WERI-Rb-1 (cell line): ENCODE data around the gene PNPLA1.

Experiments
- DNase-seq: peaks from one replicate; pipeline ENCODE4 v3.0.0-alpha.2; 2020
- H3K27ac ChIP-seq: fragments of 250-450 bp; sonication (Bioruptor Pico); 2 replicates; pipeline ENCODE4 v1.5.1; 2020; ENCODE audit warnings: mild to moderate bottlenecking, moderate library complexity
- H3K27me3 ChIP-seq: fragments of 250-450 bp; sonication (Bioruptor Pico); 2 replicates; pipeline ENCODE4 v1.5.1; 2021; ENCODE audit warnings: mild to moderate bottlenecking, low read depth, moderate library complexity; ENCODE audit not compliant: insufficient read depth, severe bottlenecking
- H3K36me3 ChIP-seq: fragments of 250-450 bp; sonication (Bioruptor Pico); 2 replicates; pipeline ENCODE4 v1.5.1; 2020; ENCODE audit warnings: mild to moderate bottlenecking, moderate library complexity
- H3K4me3 ChIP-seq: 2 replicates; pipeline ENCODE4 v1.5.1; 2011; ENCODE audit warnings: low read depth, mild to moderate bottlenecking, control low read depth, low read length
- H3K9me3 ChIP-seq: fragments of 250-450 bp; sonication (Bioruptor Pico); 2 replicates; pipeline ENCODE4 v1.5.1; 2021; ENCODE audit warnings: mild to moderate bottlenecking, moderate library complexity; ENCODE audit not compliant: severe bottlenecking
- CTCF ChIP-seq: IDR thresholded peaks from 2 replicates; pipeline ENCODE4 v1.5.1; 2011; ENCODE audit warnings: low read depth, mild to moderate bottlenecking, control low read depth, inconsistent platforms, low read length

Gene PNPLA1

DNA sequence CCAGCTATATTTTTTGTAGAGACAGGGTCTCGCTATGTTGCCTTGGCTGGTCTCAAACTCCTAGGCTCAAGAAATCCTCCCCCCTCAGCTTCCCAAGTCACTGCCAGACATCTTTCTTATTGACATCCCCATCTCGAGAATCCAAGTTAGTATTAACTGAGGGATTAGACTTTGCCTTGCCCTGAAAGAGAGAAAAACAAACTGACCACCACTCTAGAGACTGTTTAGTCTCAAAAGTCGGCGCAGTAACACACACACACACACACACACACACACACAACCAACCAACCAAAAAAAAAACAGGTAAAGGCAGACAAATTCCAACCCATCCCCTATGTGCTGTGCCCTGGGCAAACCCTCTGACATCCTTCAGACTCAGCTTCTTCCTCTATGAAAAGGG is 27.2 kb upstream of the PNPLA1 start:
- no peak for DNase-seq
- no peak overlapping the region for H3K27ac ChIP-seq
- H3K9me3 ChIP-seq: no peaks in the 10 kb centered on the region
- H3K27me3 ChIP-seq: no peaks in the 10 kb centered on the region
- no peak overlapping the region for H3K4me3 ChIP-seq
- no peaks in the 10 kb centered on the region for H3K36me3 ChIP-seq
- no peak for TF ChIP-seq CTCF

DNA sequence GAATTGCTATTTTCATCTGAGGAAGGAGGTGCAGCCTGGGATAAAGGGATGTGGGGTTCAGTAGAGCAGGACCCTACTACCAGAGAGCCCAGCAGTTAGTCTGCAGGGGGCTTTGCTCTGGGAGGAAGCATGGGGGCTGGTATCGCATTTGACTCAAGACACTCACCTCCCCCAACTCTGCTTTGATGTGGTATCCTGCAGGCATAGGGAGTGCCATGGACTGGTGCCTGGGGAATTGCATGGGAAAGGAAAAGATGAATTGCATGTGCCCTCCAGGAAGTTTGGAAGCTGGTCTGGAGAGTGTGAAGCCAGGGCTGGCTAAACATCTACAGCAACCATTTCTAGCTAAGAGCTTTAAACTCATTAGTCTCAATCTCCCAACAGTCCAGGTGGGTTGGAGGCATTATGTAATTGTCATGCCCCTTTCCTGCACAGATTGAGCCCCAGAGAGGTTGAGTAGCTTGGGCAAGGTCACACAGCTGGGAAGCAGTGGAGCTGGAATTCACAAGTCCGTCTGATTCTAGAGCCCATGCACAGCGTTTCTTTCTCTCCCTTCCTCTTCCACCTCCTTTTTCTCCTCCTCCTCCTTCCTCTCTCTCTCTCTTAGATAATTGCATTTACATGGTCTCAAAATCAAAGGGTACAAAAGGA is 26.2 kb upstream of the PNPLA1 start:
- no peak for DNase-seq
- H3K9me3 ChIP-seq: no peaks in the 10 kb centered on the region
- no peaks in the 10 kb centered on the region for H3K36me3 ChIP-seq
- no peak overlapping the region for H3K27ac ChIP-seq
- no peaks in the 10 kb centered on the region for H3K27me3 ChIP-seq
- no peak overlapping the region for H3K4me3 ChIP-seq
- TF ChIP-seq CTCF: no peak

DNA sequence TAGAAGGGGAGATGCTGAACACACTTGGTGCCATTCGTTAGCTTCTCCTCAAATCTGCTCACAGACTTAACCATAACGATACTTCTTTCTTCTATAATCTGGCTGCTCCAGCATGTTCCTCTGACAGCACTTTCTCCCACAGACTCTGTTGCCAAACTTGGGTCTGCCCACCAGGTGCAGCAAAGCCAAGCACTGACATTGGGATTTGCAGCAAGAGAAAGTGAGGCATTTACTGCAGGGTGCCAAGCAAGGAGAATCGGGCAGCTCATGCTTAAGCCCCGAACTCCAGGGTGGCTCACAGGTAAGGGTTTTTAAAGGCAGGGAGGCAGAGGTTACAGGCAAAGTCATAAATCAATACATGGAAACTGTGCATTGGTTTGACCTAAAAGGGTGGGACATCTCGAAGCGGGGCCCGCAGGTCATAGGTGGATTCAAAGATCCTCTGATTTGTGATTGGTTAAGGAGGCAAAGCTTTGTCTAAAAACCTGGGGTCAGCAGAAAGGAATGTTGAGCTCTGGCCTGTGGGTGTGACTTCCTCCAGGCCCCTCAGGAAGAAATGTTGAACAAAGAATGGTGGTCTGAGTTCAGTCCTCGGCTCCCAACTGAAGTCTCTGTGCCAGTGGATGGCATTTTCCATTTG is 25.1 kb upstream of the PNPLA1 start:
- Histone ChIP-seq H3K27me3 (no peaks in the 10 kb centered on the region), H3K9me3 (no peaks in the 10 kb centered on the region), H3K4me3 (no peak overlapping the region), H3K27ac (no peak overlapping the region), H3K36me3 (no peaks in the 10 kb centered on the region)
- TF ChIP-seq CTCF: no peak
- DNase-seq: no peak

DNA sequence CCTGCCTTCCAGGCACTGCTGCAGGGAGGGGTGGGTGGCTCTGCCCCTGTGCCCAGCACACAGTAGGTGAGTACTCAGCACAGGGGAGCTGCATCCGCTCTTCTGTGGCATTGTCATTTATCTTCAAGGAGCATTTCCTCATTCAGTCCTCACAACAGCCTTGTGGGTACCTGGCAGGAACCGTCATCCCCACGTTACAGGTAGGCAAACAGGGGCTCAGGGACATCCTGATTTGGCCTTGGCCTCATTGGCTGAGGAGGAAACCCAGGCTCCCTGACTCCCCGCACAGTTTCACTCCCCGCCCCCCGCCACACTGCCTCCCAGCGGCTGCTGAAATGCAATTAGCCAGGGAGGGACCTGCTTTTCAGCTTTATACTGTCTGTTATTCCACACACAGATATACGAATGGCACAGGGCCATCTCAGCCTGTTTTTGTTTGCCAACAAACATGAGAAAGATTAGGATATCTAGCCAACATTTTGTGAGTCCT is 24.2 kb upstream of the PNPLA1 start:
- no peak overlapping the region for H3K27ac ChIP-seq
- H3K27me3 ChIP-seq: no peaks in the 10 kb centered on the region
- H3K4me3 ChIP-seq: no peak overlapping the region
- H3K9me3 ChIP-seq: no peaks in the 10 kb centered on the region
- H3K36me3 ChIP-seq: no peaks in the 10 kb centered on the region
- TF ChIP-seq CTCF: peak; percentile 25; the same call in 1 of the 2 replicates
- DNase-seq: no peak

GRCh38 chr6:36246506-36247268 is 23.2 kb upstream of the PNPLA1 start:
- Histone ChIP-seq H3K4me3 (no peak overlapping the region), H3K27ac (no peak overlapping the region)

More at GRCh38 chr6:36246506-36247268, 23.2 kb upstream of the PNPLA1 start:
- DNase-seq: no peak
- no peaks in the 10 kb centered on the region for H3K36me3 ChIP-seq
- no peaks in the 10 kb centered on the region for H3K9me3 ChIP-seq
- H3K27me3 ChIP-seq: no peaks in the 10 kb centered on the region
- no peak for TF ChIP-seq CTCF
